ENCODE results near the gene HNF1B.

HNF1B gene

DNA sequence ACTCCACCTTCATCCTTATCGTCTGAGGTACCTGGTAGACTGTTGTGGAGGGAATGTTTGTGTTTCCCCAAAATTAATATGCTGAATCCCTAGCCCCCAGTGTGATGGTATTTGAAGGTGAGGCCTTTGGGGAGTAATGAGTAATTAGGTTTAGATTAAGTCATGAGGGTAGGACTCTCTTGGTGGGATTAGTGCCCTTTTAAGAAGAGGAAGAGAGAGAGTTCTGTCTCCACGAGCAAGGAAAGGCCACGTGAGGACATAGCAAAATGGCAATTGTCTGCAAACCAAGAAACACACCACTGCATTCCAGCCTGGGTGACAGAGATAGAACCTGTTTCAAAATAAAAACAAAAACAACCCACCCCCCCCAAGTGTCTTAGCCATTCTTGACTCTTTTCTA lies 80.6 kb downstream of the HNF1B start:
- no peak for FAIRE-seq

DNA sequence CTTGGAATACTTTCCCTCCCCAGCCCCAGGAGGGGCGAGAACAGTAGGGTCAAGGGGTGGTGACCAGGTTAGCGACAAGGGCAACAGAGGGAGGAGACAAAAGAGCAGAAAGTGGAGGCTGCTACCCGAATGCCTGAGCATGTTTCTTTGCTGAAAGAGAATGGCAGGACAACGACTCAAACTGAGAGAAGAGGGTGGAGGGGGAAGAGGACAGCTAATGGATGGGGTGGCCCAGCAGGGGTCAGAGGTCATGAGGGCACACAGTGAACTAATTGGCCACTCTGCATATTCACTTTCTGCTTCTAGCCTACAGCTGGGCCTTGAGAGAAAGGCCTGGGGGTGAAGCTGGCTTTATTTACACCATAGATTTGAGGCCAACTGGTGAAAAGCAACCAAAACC lies 82.5 kb downstream of the HNF1B start:
- no peak for FAIRE-seq

DNA sequence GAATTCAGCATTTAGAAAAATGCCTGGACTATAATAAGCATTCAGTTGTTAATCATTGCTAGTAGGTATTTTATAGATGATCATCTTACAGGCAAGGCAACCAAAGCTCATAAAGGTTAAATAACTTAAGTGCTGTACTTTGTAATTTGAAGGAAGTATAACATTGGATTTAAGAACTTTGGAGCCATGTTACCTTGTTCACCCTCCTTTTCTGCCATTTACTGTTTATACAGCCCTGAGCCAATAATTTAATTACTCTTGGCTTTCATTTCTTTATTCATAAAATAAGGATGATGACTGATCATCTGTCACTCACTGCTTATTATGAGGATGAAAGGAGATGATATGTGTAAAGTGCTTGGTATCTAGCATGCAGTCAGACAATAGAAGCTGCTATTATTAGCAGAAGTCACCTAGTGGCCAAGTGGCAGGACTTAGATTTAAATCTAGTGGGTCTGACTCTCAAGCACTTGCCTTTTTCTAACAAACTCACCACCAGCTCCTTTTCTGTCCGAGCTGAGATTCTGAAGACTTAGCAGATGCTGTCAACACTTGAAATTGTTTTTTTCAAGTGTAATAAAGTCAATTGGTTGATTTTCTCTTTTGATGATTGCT lies 83.4 kb downstream of the HNF1B start:
- no peak for FAIRE-seq

DNA sequence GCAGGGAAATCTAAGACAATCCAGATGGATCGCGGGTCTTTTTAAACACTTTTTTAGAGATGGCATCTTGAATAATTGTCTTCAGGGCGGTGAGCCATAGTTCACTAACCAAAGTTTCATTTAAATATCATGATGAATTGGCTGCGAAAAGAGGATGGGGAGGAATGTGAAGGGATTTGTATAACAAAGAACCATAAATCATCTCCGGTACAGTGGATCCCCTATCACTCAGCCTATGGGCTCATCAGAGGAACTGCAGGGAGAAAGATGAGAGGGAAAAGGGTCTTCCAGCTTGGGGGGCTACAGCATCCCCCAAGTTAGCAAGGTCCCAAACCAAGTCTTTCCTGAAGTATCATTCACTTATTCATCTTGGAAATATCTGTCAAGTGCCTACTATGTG lies 84.9 kb downstream of the HNF1B start:
- FAIRE-seq, result no peak

DNA sequence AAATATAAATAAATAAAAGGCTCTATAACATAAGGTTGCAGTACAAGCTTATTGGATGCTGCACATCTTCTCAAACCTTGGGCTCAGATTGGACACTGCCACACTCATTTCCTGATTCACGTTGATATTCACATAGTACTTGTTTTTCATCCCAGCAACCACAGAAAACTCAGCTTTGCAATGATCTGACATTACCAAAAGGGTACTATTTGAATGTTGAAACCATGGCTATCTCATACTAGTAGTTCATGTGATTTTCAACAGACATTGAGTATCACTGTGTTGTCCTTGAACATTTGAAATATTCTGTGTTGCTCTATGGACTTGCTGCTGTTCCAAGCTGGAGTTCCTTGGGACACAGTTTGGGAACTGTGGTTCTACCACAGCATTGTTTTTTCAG lies 87.7 kb downstream of the HNF1B start:
- no peak for FAIRE-seq

DNA sequence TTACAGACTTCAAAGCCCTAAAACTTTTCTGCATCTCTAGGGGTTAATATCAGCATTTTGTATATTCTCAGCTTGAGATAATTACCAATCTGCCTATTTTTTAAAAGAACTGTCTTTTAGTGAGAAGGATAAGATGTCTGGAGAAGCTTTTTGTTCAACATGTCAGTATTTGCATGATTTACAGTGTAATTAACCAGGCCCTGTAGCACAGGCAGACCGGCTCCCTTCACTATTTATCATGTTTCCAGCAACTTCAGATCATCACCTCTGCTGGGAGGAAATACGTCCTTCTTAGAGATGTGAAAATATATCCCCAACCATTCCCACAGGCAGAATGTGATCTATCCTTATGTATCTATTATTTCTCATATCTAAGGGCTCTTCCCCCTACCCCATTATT lies 93.0 kb downstream of the HNF1B start:
- no peak for FAIRE-seq

DNA sequence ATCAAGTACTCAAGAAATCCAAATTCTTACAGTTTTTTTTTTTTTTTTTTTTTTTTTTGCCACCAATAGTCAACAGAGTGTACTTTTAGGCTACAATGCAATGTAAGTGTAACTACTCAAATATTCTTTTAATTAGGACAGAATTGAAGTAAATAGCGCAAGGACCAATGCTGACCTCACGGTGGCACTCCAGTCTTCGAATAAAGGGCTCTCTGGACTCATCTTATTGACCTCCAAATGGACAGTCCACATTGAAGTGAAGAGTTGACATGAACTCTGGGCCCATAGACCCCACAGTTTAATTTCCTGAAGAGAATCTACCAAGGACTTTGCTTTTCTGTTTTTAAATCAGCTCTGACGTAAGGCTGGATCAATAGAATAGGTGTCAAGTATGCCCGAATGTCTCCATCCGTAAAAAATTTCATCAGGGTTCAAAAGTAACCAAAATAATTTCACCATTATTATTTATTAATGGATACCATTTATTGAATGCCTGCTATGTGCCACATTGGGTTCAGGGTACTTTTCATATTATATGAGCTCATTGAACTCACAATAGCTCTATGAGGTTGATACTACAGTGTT lies 94.3 kb downstream of the HNF1B start:
- FAIRE-seq, result no peak

DNA sequence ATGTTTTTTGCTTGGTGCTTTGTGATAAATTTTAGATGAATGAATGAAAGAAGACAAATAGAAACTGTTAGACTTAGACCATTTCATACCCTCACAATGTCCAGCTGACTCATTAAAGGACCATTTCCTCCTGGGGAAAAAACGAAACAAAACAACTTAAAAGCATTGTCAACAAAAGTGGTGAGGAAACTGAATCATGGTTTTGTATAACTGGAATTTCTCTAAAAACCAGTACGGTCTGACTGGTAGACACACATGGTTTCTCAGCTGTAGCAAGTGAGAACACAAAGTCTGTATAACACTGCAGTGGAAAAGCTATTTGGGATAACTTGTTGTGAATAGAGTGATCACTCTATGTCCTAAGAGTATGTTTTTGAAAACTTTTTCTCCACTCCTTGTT lies 96.3 kb downstream of the HNF1B start:
- FAIRE-seq, result no peak

DNA sequence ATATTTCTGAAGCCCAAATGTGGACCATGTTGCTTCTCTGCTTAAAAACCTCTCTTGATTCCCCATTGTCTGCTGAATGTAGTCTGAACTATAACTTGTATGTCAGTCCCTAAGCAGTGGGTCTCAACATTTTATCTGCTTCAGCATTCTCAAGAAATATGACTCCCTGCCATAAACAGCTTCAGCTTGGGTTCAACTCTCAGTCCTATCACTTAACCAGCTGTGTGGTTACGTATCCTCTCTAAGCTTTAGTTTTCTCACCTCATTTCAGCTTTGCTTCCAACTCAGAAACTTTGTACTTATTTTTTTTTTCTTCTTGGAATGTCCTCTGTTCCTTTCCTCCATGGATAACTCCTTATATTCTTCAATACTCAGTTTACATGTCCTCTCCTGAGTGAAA lies 97.0 kb downstream of the HNF1B start:
- no peak for FAIRE-seq

DNA sequence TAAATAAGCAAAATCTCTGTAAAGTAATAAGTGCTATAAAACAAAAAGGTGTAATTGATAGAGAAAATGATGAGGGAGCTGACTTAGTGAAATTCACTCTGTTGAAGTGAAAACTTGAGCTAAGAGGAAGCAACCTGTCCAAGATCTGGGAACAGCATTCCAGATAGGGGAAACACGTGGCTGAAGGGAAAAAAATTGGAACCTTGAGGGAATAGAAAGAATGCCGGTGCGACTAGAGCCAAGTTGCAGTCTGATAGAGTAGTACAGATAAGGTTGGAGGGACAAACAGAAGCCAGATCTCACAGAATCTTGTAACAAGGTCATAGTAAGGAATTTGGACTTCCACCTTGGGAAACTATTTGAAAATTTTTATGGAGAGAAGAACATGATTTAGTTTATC lies 101.0 kb downstream of the HNF1B start:
- FAIRE-seq, result no peak

DNA sequence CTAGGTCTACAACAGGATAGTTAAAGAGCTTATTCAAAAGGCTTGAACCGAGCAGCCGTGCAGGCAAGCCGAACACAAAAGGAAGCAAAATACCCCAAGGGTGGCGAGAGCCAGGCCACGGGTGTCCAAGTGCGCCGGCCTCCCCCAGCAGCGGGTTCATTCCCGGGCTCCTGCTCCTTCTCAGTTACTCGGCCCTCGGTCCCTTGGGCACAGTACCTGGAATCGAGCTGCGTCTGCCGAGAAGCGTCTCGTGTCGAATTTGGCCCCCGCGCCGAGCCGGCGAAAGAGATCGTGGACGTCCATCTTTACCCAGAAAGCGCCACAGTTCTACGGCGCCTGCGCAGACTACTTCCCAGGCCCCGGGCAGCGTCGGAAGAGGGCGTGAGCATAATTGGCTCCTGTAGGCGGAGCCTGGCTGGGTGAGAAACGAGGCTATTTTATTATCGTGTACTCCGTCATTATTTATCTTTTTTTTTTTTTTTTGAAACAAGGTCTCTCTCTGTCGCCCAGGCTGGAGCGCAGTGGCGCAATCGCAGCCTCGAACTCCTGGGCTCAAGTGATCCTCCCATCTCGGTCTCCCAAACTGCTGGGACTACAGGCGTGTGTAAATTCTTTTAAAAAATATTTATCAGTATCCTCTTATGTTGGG lies 101.6 kb downstream of the HNF1B start, which contains the start of gene DDX52:
Gene DDX52, minus strand, starts transcription at position 329 of the 649 bp plus-strand sequence. Its CDS starts 26 bp downstream, at position 303.
- FAIRE-seq, result no peak

DNA sequence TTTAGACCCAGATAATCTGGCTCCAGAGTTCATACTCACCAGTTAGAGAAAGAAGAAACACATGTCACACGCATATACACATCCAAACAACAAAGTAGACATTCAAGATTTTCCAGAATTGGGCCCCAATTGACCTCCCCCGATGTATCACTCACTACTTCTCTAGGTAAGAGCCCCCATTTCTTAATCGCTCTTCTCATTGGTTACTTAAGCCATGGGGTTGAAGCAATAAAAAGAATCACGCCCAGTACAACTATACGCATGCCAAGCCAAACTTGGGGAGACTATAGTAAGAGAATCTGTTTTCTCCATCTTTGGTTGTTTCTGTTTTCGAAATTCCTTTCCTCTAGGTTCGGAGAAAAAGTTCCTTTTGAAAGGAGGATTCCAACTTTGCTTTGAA lies 102.2 kb downstream of the HNF1B start:
- no peak for FAIRE-seq

DNA sequence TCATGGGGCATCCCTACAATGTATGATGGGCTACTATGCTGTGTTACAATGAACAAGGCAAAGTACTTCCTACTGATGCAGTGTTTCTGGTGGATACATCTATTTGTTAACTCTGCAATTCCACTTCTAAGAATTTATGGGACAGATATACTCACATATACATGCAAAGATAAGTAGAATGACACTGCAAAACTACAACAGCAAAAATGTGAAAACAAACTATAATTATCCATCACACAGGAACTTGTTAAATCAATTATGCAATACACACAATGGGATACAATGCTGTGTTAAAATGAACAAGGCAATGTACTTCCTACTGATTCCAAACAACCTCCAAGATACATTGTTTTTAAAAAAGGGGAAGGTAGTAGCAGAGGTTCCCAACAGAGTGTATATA lies 104.8 kb downstream of the HNF1B start:
- FAIRE-seq, result no peak

DNA sequence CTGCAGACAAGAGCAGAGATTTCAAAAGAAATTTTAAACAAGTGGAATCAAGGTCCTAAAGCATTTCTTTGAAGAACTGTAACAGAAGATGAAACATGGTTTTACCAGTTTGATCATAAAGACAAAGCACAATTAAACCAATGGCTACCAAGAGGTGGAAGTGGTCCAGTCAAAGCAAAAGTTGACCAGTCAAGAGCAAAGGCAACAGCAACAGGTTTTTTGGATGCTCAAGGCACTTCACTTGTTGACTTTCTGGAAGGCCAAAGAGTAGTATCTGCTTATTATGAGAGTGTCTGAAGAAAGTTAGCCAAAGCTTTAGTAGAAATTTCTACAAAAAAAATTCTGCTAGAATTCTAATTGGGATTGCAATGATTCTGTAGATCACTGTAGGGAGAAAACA lies 106.9 kb downstream of the HNF1B start:
- no peak for FAIRE-seq
